GM19467 (cell line): ENCODE results near the gene THSD1.
"Not testable (repeated sequence)": the region's sequence is repeated elsewhere in the genome, so short reads cannot be mapped to it uniquely, and the experiment has no call there.

ENCODE experiments used
- ATAC-seq: cut with Tn5 transposase; IDR thresholded peaks from one replicate; pipeline ENCODE4 v1.9.1; 2021; ENCODE audit warnings: mild to moderate bottlenecking, moderate library complexity; ENCODE audit not compliant: unreplicated experiment

Gene THSD1

GRCh38 chr13:52362169-52362887 is 43.6 kb downstream of the THSD1 start:
- not testable (repeated sequence) for ATAC-seq

- no peak for ATAC-seq
Observed at GRCh38 chr13:52361225-52361624, 44.7 kb downstream of the THSD1 start.

- ATAC-seq = no peak
Observed at GRCh38 chr13:52359534-52359933, 46.4 kb downstream of the THSD1 start.

- ATAC-seq = no peak
Observed at GRCh38 chr13:52356327-52356726, 49.6 kb downstream of the THSD1 start.

- ATAC-seq = no peak
Observed at GRCh38 chr13:52353193-52353592, 52.8 kb downstream of the THSD1 start.

- ATAC-seq = no peak
Observed at GRCh38 chr13:52348983-52349780, 56.8 kb downstream of the THSD1 start.

GRCh38 chr13:52348071-52348470 is 57.9 kb downstream of the THSD1 start:
- no peak for ATAC-seq

- no peak for ATAC-seq
Observed at GRCh38 chr13:52345631-52346251, 60.2 kb downstream of the THSD1 start.

GRCh38 chr13:52345048-52345447 is 60.9 kb downstream of the THSD1 start:
- ATAC-seq = no peak

- no peak for ATAC-seq
Observed at GRCh38 chr13:52344108-52344507, 61.9 kb downstream of the THSD1 start.

- ATAC-seq = not testable (repeated sequence)
Observed at GRCh38 chr13:52342203-52342602, 63.8 kb downstream of the THSD1 start.

- ATAC-seq = not testable (repeated sequence)
Observed at GRCh38 chr13:52337828-52338455, 68.0 kb downstream of the THSD1 start.

- ATAC-seq = not testable (repeated sequence)
Observed at GRCh38 chr13:52334107-52334506, 71.9 kb downstream of the THSD1 start.

GRCh38 chr13:52331844-52332243 is 74.1 kb downstream of the THSD1 start:
- ATAC-seq = not testable (repeated sequence)
